Measurements from ENCODE around the gene ALKBH5. TPM values are rescaled to one million over a fixed set of nuclear protein-coding genes. Genes with fewer than 3 reads are reported as not detected.

Gene ALKBH5
- total and polyA plus RNA-seq, 10 of the 15 experiments (the other 5 are each of a cell fraction or from before 2014, with no cell fraction given): 13.7 to 99.9 (median 52.4) TPM

DNA sequence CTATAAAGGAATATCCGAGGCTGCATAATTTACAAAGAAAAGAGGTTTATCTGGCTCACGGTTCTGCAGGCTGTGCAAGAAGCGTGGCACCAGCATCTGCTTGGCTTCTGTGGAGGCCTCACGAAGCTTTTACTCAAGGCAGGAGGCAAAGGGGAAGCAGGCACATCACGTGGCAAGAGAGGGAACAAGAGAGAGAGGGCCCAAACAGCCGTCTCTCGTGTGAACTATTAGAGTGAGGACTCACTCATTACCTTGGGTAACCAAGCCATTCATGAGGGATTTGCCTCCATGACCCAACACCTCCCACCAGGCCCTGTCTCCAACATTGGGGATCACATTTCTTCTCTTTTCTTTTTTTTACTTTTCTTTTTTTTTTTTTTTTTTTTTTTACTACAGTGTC, 7.5 kb upstream of the ALKBH5 start (continued):
- TF ChIP-seq, protein P1, sequence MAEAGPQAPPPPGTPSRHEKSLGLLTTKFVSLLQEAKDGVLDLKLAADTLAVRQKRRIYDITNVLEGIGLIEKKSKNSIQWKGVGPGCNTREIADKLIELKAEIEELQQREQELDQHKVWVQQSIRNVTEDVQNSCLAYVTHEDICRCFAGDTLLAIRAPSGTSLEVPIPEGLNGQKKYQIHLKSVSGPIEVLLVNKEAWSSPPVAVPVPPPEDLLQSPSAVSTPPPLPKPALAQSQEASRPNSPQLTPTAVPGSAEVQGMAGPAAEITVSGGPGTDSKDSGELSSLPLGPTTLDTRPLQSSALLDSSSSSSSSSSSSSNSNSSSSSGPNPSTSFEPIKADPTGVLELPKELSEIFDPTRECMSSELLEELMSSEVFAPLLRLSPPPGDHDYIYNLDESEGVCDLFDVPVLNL (IDR thresholded peaks at IDR 0.05; ENCODE audit: low read depth, low read length): no peak
- TF ChIP-seq, protein P2, sequence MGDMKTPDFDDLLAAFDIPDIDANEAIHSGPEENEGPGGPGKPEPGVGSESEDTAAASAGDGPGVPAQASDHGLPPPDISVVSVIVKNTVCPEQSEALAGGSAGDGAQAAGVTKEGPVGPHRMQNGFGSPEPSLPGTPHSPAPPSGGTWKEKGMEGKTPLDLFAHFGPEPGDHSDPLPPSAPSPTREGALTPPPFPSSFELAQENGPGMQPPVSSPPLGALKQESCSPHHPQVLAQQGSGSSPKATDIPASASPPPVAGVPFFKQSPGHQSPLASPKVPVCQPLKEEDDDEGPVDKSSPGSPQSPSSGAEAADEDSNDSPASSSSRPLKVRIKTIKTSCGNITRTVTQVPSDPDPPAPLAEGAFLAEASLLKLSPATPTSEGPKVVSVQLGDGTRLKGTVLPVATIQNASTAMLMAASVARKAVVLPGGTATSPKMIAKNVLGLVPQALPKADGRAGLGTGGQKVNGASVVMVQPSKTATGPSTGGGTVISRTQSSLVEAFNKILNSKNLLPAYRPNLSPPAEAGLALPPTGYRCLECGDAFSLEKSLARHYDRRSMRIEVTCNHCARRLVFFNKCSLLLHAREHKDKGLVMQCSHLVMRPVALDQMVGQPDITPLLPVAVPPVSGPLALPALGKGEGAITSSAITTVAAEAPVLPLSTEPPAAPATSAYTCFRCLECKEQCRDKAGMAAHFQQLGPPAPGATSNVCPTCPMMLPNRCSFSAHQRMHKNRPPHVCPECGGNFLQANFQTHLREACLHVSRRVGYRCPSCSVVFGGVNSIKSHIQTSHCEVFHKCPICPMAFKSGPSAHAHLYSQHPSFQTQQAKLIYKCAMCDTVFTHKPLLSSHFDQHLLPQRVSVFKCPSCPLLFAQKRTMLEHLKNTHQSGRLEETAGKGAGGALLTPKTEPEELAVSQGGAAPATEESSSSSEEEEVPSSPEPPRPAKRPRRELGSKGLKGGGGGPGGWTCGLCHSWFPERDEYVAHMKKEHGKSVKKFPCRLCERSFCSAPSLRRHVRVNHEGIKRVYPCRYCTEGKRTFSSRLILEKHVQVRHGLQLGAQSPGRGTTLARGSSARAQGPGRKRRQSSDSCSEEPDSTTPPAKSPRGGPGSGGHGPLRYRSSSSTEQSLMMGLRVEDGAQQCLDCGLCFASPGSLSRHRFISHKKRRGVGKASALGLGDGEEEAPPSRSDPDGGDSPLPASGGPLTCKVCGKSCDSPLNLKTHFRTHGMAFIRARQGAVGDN (IDR thresholded peaks at IDR 0.05): peak; percentile 88
- TF ChIP-seq CBX3 (IDR thresholded peaks at IDR 0.05; ENCODE audit: borderline replicate concordance, low read depth) (no peak), MTA2 (IDR thresholded peaks at IDR 0.05; ENCODE audit: low read depth) (no peak), NR2F1 (conservative IDR thresholded peaks at IDR 0.05) (no peak), NBN (IDR thresholded peaks at IDR 0.05) (no peak), RUNX3 (IDR thresholded peaks at IDR 0.05; ENCODE audit: low read length) (no peak), NRF1 (conservative IDR thresholded peaks at IDR 0.05; ENCODE audit: low read depth, low read length) (no peak), EP300 (IDR thresholded peaks at IDR 0.05; ENCODE audit: borderline replicate concordance in 1 of 2, control insufficient read depth in 1 of 2, low read depth in 2 of 2, low read length in 2 of 2) (no peak), RB1 (IDR thresholded peaks at IDR 0.05; ENCODE audit: borderline replicate concordance) (no peak), ZNF24 (IDR thresholded peaks at IDR 0.05) (no peak), RELA (IDR thresholded peaks at IDR 0.05; ENCODE audit: borderline replicate concordance, partially characterized antibody) (no peak), SMC3 (IDR thresholded peaks at IDR 0.05; ENCODE audit: borderline replicate concordance, low read length) (no peak), CEBPB (IDR thresholded peaks at IDR 0.05; ENCODE audit: borderline replicate concordance in 1 of 2, low read depth in 2 of 2, low read length in 2 of 2) (no peak), RAD51 (IDR thresholded peaks at IDR 0.05) (peak; percentile 66), MYC (IDR thresholded peaks at IDR 0.05; ENCODE audit: insufficient read depth, insufficient read length, insufficient replicate concordance, low read length, severe bottlenecking) (no peak), NR2C2 (IDR thresholded peaks at IDR 0.05; ENCODE audit: borderline replicate concordance, control insufficient read depth, insufficient read length, low read depth) (no peak), STAT1 (conservative IDR thresholded peaks at IDR 0.05) (no peak)
- TF ChIP-seq, protein P3, sequence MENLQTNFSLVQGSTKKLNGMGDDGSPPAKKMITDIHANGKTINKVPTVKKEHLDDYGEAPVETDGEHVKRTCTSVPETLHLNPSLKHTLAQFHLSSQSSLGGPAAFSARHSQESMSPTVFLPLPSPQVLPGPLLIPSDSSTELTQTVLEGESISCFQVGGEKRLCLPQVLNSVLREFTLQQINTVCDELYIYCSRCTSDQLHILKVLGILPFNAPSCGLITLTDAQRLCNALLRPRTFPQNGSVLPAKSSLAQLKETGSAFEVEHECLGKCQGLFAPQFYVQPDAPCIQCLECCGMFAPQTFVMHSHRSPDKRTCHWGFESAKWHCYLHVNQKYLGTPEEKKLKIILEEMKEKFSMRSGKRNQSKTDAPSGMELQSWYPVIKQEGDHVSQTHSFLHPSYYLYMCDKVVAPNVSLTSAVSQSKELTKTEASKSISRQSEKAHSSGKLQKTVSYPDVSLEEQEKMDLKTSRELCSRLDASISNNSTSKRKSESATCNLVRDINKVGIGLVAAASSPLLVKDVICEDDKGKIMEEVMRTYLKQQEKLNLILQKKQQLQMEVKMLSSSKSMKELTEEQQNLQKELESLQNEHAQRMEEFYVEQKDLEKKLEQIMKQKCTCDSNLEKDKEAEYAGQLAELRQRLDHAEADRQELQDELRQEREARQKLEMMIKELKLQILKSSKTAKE (IDR thresholded peaks at IDR 0.05; ENCODE audit: low read depth, poor library complexity, severe bottlenecking): no peak
- TF ChIP-seq, protein P4, sequence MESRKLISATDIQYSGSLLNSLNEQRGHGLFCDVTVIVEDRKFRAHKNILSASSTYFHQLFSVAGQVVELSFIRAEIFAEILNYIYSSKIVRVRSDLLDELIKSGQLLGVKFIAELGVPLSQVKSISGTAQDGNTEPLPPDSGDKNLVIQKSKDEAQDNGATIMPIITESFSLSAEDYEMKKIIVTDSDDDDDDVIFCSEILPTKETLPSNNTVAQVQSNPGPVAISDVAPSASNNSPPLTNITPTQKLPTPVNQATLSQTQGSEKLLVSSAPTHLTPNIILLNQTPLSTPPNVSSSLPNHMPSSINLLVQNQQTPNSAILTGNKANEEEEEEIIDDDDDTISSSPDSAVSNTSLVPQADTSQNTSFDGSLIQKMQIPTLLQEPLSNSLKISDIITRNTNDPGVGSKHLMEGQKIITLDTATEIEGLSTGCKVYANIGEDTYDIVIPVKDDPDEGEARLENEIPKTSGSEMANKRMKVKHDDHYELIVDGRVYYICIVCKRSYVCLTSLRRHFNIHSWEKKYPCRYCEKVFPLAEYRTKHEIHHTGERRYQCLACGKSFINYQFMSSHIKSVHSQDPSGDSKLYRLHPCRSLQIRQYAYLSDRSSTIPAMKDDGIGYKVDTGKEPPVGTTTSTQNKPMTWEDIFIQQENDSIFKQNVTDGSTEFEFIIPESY (IDR thresholded peaks at IDR 0.05): no peak
- TF ChIP-seq, protein P5, sequence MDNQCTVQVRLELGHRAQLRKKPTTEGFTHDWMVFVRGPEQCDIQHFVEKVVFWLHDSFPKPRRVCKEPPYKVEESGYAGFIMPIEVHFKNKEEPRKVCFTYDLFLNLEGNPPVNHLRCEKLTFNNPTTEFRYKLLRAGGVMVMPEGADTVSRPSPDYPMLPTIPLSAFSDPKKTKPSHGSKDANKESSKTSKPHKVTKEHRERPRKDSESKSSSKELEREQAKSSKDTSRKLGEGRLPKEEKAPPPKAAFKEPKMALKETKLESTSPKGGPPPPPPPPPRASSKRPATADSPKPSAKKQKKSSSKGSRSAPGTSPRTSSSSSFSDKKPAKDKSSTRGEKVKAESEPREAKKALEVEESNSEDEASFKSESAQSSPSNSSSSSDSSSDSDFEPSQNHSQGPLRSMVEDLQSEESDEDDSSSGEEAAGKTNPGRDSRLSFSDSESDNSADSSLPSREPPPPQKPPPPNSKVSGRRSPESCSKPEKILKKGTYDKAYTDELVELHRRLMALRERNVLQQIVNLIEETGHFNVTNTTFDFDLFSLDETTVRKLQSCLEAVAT (IDR thresholded peaks at IDR 0.05): no peak

All from GM12878 (cell line).